Dendritic cell treated with granulocyte-macrophage colony-stimulating factor and Interleukin-4, amounts not matched to agents 40 ng/mL and 50 ng/mL, for 4 days (primary cell): ENCODE results near the gene POGLUT2.
"Not testable (repeated sequence)": the region's sequence is repeated elsewhere in the genome, so short reads cannot be mapped to it uniquely, and the experiment has no call there.

Experiments used
- H3K27ac Mint-ChIP-seq: one replicate; pipeline ENCODE4 v1.8.0; 2022; ENCODE audit warnings: mild to moderate bottlenecking, mixed read lengths
- H3K27me3 Mint-ChIP-seq: one replicate; pipeline ENCODE4 v1.8.0; 2022; ENCODE audit warnings: mild to moderate bottlenecking, mixed read lengths
- H3K36me3 Mint-ChIP-seq: one replicate; pipeline ENCODE4 v1.8.0; 2022; ENCODE audit warnings: low read depth, mixed read lengths
- H3K4me1 Mint-ChIP-seq: one replicate; pipeline ENCODE4 v1.8.0; 2022; ENCODE audit warnings: low read depth, mixed read lengths
- H3K4me3 Mint-ChIP-seq: one replicate; pipeline ENCODE4 v1.8.0; 2022; ENCODE audit warnings: mild to moderate bottlenecking, moderate library complexity, mixed read lengths
- H3K9me3 Mint-ChIP-seq: one replicate; pipeline ENCODE4 v1.8.0; 2022; ENCODE audit warnings: mixed read lengths
- intact Hi-C: fragments of 100-400 bp; cut with micrococcal nuclease; formaldehyde crosslinking; loops from one replicate; pipeline ENCODE4 v1.15.0; 2022

Gene POGLUT2

DNA sequence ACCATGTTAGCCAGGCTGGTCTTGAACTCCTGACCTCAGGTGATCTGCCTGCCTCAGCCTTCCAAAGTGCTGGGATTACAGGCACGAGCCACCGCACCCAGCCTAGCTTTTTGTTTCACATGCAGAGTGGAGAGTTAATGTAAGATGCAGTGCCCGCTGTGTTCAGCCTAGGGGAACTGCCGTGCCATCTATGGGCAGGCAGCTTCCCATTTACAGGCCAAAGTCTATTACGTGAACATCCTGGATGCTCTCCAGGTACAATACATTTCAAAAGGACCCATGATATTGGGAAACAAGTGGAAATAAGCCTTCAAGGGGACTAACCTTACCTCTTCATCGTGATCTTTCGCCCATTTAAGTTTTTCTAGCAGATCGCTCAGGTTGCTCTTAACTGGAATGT lies 10.1 kb downstream of the POGLUT2 start:
- H3K36me3 Mint-ChIP-seq, result no peaks in the 10 kb centered on the region
- no peaks in the 10 kb centered on the region for H3K9me3 Mint-ChIP-seq
- no peaks in the 10 kb centered on the region for H3K4me1 Mint-ChIP-seq
- no peaks in the 10 kb centered on the region for H3K27me3 Mint-ChIP-seq
- no peak overlapping the region for H3K27ac Mint-ChIP-seq
- no peak overlapping the region for H3K4me3 Mint-ChIP-seq
- intact Hi-C loops, result no loop called here

DNA sequence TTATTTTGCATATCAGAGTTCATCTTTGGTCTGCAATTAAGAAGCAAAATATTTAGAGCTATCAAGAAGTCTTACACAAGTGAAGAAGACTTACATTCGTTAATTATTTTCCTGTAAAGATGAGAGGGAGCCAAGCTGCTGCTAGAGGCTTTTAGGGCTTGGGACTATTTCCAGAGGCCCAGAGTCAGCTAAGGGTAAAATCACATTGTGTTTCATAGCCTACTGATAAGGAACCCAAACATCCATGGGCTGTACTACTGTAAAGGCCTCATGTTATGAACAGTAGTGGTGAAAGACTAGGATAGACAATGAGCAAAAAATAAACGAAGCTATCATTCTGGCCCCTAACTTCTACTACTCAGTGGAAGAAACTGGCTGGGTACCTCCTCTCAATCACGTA lies 14.3 kb downstream of the POGLUT2 start:
- H3K4me1 Mint-ChIP-seq, result peaks cover 5% of the 10 kb centered on the region
- no peak overlapping the region for H3K4me3 Mint-ChIP-seq
- no peaks in the 10 kb centered on the region for H3K36me3 Mint-ChIP-seq
- H3K27ac Mint-ChIP-seq, result no peak overlapping the region
- intact Hi-C loops, result no loop called here
- no peaks in the 10 kb centered on the region for H3K27me3 Mint-ChIP-seq
- H3K9me3 Mint-ChIP-seq, result peaks cover 10% of the 10 kb centered on the region

DNA sequence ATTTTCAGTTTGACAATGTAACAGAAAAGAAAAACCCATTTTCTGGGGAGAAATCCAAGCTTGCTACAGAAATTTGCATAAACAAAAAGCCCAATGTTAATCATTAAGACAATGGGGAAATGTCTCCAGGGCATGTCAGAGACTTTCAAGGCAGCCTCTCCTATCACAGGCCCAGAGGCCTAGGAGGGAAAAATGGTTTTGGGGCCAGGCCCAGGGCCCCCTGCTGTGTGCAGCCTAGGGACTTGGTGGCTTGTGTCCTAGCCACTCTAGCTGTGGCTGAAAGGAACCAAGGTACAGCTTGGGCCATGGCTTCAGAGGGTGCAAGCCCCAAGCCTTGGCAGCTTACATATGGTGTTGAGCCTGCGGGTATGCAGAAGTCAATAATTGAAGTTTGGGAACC lies 17.2 kb downstream of the POGLUT2 start:
- Mint-ChIP-seq H3K4me3 (no peak overlapping the region), H3K9me3 (peaks cover 10% of the 10 kb centered on the region), H3K27ac (no peak overlapping the region), H3K27me3 (no peaks in the 10 kb centered on the region), H3K36me3 (no peaks in the 10 kb centered on the region), H3K4me1 (peaks cover 7% of the 10 kb centered on the region)
- intact Hi-C loops, result no loop called here

DNA sequence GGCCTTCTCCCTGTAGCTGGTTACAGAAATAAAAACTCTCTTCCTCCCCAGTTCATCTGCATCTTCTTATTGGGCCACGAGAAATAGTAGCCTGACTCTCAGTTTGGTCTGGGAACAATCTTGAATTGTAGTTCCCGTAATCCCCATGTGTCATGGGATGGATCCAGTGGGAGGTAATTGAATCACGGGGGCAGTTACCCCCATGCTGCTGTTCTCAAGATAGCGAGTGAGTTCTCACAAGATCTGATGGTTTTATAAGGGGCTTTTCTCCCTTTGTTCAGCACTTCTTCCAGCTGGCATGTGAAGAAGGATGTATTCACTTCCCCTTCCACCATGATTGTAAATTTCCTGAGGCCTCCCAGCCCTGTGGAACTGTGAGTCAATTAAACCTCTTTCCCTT lies 18.1 kb downstream of the POGLUT2 start:
- H3K4me3 Mint-ChIP-seq, H3K27ac Mint-ChIP-seq, intact Hi-C loops: not testable (repeated sequence)

DNA sequence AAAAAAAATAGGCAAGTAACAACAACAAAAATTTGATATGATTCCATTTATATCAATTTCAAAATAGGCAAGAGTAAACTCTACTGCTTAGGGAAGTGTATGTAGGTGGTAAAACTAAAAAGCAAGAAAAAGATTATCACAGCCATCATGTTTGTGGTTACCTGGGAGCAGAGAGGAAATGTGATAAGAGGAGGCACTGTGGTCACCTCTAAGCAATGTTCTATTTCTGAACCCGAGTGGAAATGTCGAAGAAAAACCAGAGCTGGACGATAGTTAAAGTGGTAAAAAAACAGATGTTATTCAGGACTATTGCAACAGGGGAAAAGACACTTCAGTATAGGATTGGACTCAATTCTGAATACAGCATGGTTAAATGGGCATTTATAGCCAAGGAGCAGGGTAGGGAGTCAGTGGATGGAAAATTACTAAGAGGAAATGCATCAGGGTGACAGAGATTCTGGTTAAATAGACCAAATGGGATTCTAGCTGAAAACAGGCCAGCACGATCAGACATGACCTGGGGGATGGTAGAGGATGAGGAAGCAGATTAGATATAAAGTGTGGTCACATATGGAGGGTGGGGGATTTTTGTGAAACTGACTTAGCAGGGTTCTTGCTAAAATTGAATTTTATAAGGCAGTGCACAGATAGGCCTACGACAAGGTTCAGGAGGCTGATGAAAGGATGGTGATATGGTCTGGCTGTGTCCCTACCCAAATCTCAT lies 19.2 kb downstream of the POGLUT2 start:
- intact Hi-C loops, result loop anchor here (10.0 kb wide), 1 partner anchor 95 kb away; no protein-coding TSS in a partner anchor
- H3K4me3 Mint-ChIP-seq, result no peak overlapping the region
- H3K36me3 Mint-ChIP-seq, result no peaks in the 10 kb centered on the region
- H3K4me1 Mint-ChIP-seq, result peaks cover 12% of the 10 kb centered on the region
- no peak overlapping the region for H3K27ac Mint-ChIP-seq
- H3K9me3 Mint-ChIP-seq, result peaks cover 10% of the 10 kb centered on the region
- H3K27me3 Mint-ChIP-seq, result no peaks in the 10 kb centered on the region

More for the DNA sequence above, 18.1 kb downstream of the POGLUT2 start:
- H3K4me1 Mint-ChIP-seq, H3K36me3 Mint-ChIP-seq, H3K27me3 Mint-ChIP-seq: not testable (repeated sequence)
- H3K9me3 Mint-ChIP-seq, result peaks cover 10% of the 10 kb centered on the region

DNA sequence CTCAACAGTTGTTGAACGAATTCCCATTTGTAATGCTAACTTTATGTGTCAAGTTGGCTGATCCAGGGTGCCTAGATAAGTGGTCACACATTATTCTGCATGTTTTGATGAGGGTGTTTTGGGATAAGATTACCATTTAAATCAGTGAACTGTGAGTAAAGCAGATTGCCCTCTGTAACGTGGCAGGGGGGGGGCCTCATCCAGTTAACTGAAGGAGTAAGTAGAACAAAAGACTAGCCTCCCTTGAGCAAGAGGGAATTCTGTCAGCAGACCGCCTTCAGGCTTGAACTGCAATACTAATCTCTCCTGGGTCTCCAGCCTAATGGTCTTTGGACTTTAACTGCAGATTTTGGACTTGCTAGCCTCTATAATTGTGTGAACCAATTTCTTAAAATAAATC lies 21.0 kb downstream of the POGLUT2 start:
- H3K4me3 Mint-ChIP-seq, result no peak overlapping the region
- no peaks in the 10 kb centered on the region for H3K27me3 Mint-ChIP-seq
- H3K36me3 Mint-ChIP-seq, result peaks cover 14% of the 10 kb centered on the region
- H3K9me3 Mint-ChIP-seq, result peaks cover 10% of the 10 kb centered on the region
- intact Hi-C loops, result loop anchor here (10.0 kb wide), 1 partner anchor 93 kb away; no protein-coding TSS in a partner anchor
- H3K27ac Mint-ChIP-seq, result no peak overlapping the region
- H3K4me1 Mint-ChIP-seq, result peaks cover 22% of the 10 kb centered on the region

DNA sequence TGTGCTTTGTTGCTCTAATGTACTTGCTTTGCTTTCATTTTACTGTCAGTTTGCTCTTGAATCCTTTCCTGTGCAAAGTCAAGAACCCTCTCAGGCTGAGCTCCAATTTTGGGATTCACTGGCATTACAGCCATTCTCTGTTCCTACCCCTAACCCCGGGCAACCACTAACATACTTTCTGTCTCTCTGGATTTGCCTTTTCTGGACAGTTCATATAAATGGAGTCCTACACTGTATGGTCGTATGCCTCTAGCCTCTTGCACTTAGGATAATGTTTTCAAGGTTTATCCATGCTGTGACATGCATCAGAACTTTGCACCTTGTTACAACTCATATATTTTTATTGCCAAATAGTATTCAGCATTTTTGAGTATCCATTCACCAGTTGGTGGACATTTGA lies 22.5 kb downstream of the POGLUT2 start:
- H3K4me3 Mint-ChIP-seq, result no peak overlapping the region
- H3K36me3 Mint-ChIP-seq, result peaks cover 15% of the 10 kb centered on the region
- no peaks in the 10 kb centered on the region for H3K27me3 Mint-ChIP-seq
- no peak overlapping the region for H3K27ac Mint-ChIP-seq
- H3K9me3 Mint-ChIP-seq, result peaks cover 8% of the 10 kb centered on the region
- peaks cover 37% of the 10 kb centered on the region for H3K4me1 Mint-ChIP-seq
- intact Hi-C loops, result loop anchor here (10.0 kb wide), 1 partner anchor 91 kb away; no protein-coding TSS in a partner anchor

DNA sequence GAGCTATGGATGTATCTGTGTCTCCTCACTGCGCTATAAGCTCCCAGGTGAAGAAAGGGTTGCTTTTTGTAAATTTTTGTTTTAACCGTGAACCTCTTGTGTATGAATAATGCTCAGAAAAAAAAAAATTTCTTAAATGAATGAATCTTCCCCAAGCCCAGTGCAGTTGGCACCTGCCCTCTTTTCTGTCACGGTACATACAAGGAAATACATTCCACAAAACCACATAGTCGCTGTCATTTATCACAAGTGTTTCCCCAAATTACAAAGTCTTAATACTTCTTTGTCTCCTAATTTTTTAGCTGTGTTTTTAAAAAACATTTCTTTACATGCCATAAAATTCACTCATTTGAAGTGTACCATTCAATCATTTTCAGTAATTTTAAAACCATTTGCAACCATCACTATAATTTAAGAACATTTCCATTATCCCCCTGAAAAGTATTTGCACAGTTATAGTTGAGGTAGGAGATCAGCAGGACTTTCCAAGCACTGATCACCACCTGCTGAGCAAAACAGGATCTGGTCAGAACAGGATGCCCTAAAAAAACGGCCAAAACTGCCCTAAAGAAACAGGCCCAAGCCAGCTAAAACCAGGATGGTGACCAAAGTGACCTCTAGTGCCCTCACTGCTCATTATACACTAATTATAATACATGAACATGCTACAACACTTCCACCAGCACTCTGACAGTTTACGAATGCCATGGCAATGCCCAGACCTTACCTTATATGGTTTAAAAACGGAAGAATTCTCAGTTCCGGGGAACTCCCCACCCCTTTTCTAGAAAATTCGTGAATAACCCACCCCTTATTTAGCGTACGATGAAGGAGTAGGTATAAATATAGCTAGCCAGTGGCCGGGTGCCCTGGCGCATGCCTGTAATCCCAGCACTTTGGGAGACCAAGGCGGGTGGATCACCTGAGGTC lies 23.9 kb downstream of the POGLUT2 start:
- H3K36me3 Mint-ChIP-seq, result peaks cover 15% of the 10 kb centered on the region
- peak overlapping the region; percentile 84 for H3K27ac Mint-ChIP-seq
- no peaks in the 10 kb centered on the region for H3K27me3 Mint-ChIP-seq
- no peaks in the 10 kb centered on the region for H3K9me3 Mint-ChIP-seq
- peaks cover 49% of the 10 kb centered on the region for H3K4me1 Mint-ChIP-seq
- peak overlapping the region; percentile 79 for H3K4me3 Mint-ChIP-seq
- intact Hi-C loops, result loop anchor here (10.0 kb wide), 1 partner anchor 90 kb away; no protein-coding TSS in a partner anchor

DNA sequence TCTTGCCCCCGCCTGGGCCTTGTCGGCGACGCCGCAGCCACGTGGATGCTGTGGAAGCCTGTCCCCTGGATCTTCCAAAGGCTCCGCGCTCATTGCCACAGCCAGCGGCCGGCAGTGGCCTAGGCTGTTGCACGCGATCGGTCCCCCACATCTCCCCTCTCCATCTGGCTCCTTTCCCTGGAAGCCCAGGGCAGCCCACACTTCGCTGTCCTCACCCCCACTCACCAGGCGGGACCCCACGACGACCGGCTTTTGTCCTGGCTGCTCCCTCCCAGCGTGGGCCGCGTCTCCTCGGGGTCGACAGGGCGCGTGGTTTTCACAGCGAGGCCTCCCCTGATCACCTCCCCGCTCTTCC lies 24.6 kb downstream of the POGLUT2 start:
- H3K9me3 Mint-ChIP-seq, result no peaks in the 10 kb centered on the region
- intact Hi-C loops, result loop anchor here (10.0 kb wide), 1 partner anchor 89 kb away; no protein-coding TSS in a partner anchor
- peaks cover 47% of the 10 kb centered on the region for H3K4me1 Mint-ChIP-seq
- H3K27ac Mint-ChIP-seq, result peak overlapping the region; percentile 84
- peak overlapping the region; percentile 79 for H3K4me3 Mint-ChIP-seq
- no peaks in the 10 kb centered on the region for H3K27me3 Mint-ChIP-seq
- peaks cover 15% of the 10 kb centered on the region for H3K36me3 Mint-ChIP-seq

DNA sequence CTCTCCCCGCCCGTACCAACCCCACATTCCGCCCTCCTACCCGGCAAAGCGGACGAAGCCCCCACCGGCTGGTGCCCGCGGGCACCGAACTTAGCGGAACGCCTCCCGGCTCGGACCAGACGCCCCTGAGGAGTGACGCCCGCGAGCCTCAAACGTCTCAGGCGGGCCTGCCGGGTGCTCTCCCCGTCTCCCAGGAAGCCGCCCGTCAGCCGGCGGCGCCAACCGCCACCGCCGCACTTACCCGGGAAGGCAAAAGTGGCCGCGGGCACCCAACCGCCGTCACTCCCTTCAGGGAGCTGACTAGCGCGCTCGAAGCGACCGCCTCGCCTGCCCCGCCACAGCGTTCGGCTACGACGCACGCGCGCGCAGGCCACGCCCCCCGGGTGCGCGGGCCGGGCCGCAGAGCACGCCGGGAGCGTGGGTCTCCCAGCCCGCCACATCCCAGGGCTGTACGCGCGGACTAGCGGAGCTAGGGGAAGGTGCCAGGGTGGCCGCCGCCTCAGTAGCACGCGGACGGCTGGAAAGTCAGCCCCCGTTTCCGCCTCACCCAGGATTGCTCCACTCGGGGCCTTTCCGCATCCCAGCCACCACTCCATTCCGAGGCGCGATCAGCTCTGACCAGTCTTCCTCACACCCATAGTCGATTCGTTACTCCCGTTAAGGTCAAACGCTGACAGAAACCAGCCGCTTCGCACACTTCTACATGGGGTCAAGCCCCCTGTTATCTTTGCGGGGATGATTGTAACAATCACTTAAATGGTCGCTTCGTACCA lies 25.1 kb downstream of the POGLUT2 start, which contains the start of gene TEX30:
TSS of gene TEX30 (minus strand) at position 346 of the 773 bp plus-strand sequence. CDS start 3,760 bp downstream, outside the sequence.
- no peaks in the 10 kb centered on the region for H3K9me3 Mint-ChIP-seq
- H3K27ac Mint-ChIP-seq, result peak within 1 kb of the TSS; percentile 84
- H3K36me3 Mint-ChIP-seq, result peaks cover 15% of the 10 kb centered on the region
- no peaks in the 10 kb centered on the region for H3K27me3 Mint-ChIP-seq
- peaks cover 47% of the 10 kb centered on the region for H3K4me1 Mint-ChIP-seq
- intact Hi-C loops, result loop anchor here (1.0 to 10.0 kb wide), 4 partner anchors 26 to 177 kb away; partner anchors contain the start of genes BIVM, ERCC5 and TPP2
- peak within 1 kb of the TSS; percentile 79 for H3K4me3 Mint-ChIP-seq

DNA sequence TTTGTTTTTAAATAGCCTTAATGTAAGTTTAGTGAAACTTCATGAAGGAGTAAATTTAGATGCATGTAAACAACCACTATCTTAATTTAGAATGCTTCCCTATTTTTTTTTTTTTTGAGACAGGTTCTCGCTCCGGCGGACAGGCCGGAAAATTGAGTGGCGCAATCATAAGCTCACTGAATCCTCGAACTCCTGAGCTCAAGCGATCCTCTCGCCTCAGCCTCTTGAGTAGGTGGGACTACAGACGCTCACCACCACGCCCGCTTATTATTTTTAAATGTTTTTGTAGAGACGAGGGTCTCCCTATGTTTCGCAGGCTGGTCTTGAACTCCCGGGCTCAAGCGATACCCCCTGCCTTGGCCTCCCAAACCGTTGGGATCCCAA lies 26.7 kb downstream of the POGLUT2 start:
- intact Hi-C loops, result loop anchor here (2.0 to 10.0 kb wide), 2 partner anchors 87 to 175 kb away; partner anchors contain the start of gene TPP2
- Mint-ChIP-seq H3K4me1 (peaks cover 47% of the 10 kb centered on the region), H3K4me3 (peak overlapping the region; percentile 79), H3K36me3 (peaks cover 17% of the 10 kb centered on the region), H3K27ac (no peak overlapping the region), H3K27me3 (no peaks in the 10 kb centered on the region), H3K9me3 (no peaks in the 10 kb centered on the region)

DNA sequence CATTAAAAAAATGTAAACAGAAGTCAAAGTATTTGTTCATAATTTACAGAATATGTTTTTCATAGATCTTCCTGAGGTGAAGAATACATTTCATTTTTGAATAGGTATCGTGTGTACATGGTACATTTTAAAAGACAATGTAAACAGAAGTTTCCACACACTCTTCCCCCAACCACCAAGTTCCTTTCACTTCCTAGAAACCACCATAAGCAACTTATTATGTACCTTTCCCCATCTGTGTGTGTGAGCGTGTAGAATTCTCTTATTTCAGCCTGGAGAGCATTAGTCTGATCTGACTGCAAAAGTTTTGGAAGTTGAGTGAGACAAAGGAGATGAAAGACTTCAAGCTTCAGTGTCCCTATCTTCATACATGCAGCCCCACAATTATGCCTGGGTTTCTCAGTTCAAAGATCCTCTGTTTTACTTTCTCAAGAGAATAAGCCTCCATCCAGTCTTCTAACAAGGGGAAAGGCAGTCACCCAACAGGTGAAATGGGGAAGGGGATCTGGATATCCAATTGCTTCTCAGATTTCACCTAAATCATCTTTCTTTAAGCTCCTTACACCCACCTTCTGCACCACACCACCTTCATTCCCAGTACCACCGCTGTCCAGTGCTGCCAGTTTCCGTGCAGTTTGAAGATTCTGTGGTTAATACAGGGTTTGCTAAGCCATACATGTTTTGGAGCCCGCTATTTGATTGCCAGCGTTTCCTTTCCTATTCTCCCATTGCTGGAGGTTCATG lies 27.3 kb downstream of the POGLUT2 start:
- intact Hi-C loops, result loop anchor here (2.0 to 10.0 kb wide), 2 partner anchors 87 to 175 kb away; partner anchors contain the start of gene TPP2
- no peak overlapping the region for H3K27ac Mint-ChIP-seq

DNA sequence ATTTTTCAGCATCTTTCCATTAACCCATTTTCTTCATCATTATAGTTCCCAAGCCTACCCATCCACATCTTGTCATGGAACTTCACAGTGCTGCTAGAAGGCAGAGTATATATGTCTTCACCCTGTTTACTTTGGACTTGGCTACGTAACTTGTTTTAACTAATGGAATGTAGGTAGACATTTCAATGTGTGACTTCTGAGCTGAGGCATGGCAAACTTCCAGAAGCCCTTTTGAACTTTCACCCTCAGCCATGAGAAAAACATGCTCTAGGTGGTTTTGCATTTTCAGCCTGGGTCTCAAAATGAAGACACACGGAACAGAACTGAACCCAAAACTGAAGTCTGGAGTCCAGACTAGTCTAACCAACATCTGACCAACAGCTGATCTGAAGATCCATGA lies 28.3 kb downstream of the POGLUT2 start:
- Mint-ChIP-seq H3K4me1 (peaks cover 47% of the 10 kb centered on the region), H3K4me3 (no peak overlapping the region), H3K27ac (no peak overlapping the region), H3K36me3 (peaks cover 25% of the 10 kb centered on the region), H3K9me3 (no peaks in the 10 kb centered on the region), H3K27me3 (no peaks in the 10 kb centered on the region)
- intact Hi-C loops, result loop anchor here (10.0 kb wide), 1 partner anchor 86 kb away; no protein-coding TSS in a partner anchor

More for the DNA sequence above, 27.3 kb downstream of the POGLUT2 start:
- peaks cover 47% of the 10 kb centered on the region for H3K4me1 Mint-ChIP-seq
- H3K9me3 Mint-ChIP-seq, result no peaks in the 10 kb centered on the region
- no peaks in the 10 kb centered on the region for H3K27me3 Mint-ChIP-seq
- H3K36me3 Mint-ChIP-seq, result peaks cover 22% of the 10 kb centered on the region
- no peak overlapping the region for H3K4me3 Mint-ChIP-seq
